Daoy (cell line): ENCODE measurements around the gene SLITRK4. TPM values are rescaled to one million over a fixed set of nuclear protein-coding genes. Genes with fewer than 3 reads are reported as not detected.

Experiments used
- total RNA-seq: library from RNA; depleted of rRNA; stranded (reverse); fragments of >200 nt; shearing (Covaris generic); gene quantifications from 2 replicates; pipeline ENCODE4 v1.2.3, GENCODE V29; 2014; rRNA removed

The SLITRK4 gene
- total RNA-seq, 1 experiment from 2014 or later = not detected

Other genes starting within 250 kb of the SLITRK4 start
- not detected in 2 replicates for gene SPANXN3, start 118.6 kb downstream of the SLITRK4 start, total RNA-seq
- gene SPANXN2, start 84.7 kb upstream of the SLITRK4 start, total RNA-seq = not detected in 2 replicates
- not detected in 2 replicates for gene UBE2NL, start 248.0 kb upstream of the SLITRK4 start, total RNA-seq